Left lung (tissue), 10 donors: ENCODE results near the gene MRTFB. TPM values are rescaled to one million over a fixed set of nuclear protein-coding genes. Genes with fewer than 3 reads are reported as not detected.
A peak's percentile ranks its signal among the peaks of the same experiment; 100 is the strongest.

Experiments
- ATAC-seq: fragments of 200-7000 bp; cut with Tn5 transposase; one replicate; pipeline ENCODE4 v1.9.1; 2020; ENCODE audit warnings: moderate library complexity
- DNase-seq, 4 donors: peaks; one replicate each; pipeline ENCODE4 v3.0.0-alpha.2; 2013 to 2020
- H3K27ac ChIP-seq, 2 donors: fragments of 200-600 bp; sonication (generic) in 1 of 2; one replicate each; pipeline versions ENCODE4 v1.5.0 to v1.8.0; 2020 to 2021
- H3K27me3 ChIP-seq, 2 donors: fragments of 200-600 bp; sonication (generic) in 1 of 2; one replicate each; pipeline versions ENCODE4 v1.5.0 to v1.8.0; 2020 to 2021
- H3K36me3 ChIP-seq, 2 donors: fragments of 200-600 bp; sonication (generic) in 1 of 2; one replicate each; pipeline versions ENCODE4 v1.5.0 to v1.8.0; 2020 to 2021
- H3K4me1 ChIP-seq, 2 donors: fragments of 200-600 bp; one replicate each; pipeline ENCODE4 v1.8.0; 2021
- H3K4me3 ChIP-seq, 2 donors: fragments of 200-600 bp; sonication (generic) in 1 of 2; one replicate each; pipeline versions ENCODE4 v1.5.0 to v1.8.0; 2020 to 2021; ENCODE audit warnings: mild to moderate bottlenecking in 1 of 2
- H3K9me3 ChIP-seq, 2 donors: fragments of 200-600 bp; sonication (generic) in 1 of 2; one replicate each; pipeline versions ENCODE4 v1.5.0 to v1.8.0; 2020 to 2021
- CTCF ChIP-seq, 2 donors: fragments of 200-600 bp; sonication (generic) in 1 of 2; IDR thresholded peaks; one replicate each; pipeline versions ENCODE4 v1.5.0 to v1.8.0; 2021; ENCODE audit warnings: antibody characterized with exemption in 2 of 2
- intact Hi-C, 2 donors: fragments of 100-400 bp; cut with DNase I; formaldehyde crosslinking; loops; one replicate each; pipeline versions ENCODE4 v1.11.2 to v1.14.2; 2022
- polyA plus RNA-seq, 6 donors: library from polyadenylated mRNA; unstranded; fragments of 120-200 nt; gene quantifications; one replicate each; pipeline ENCODE4 v1.2.1, GENCODE V29; 2013; ENCODE audit not compliant: insufficient read length in 6 of 6
- total RNA-seq, 2 donors: library from RNA; stranded (reverse); fragmentation: NEBNext Ultra II Directional; extraction: Animal tissue kit (Norgen Biotek cat#: 25700); gene quantifications; one replicate each; pipeline ENCODE4 v1.2.1, GENCODE V29; 2021
- donor health status: DM: no; HTN: yes; CAD: no.
- donor health status: DM: no; HTN: no; CAD: no.

MRTFB gene
- total and polyA plus RNA-seq, 8 donors, result 34.4 to 48.9 (median 36.7) TPM

- H3K4me1 ChIP-seq, result peaks cover 9 to 27% of the 10 kb centered on the region in 2 donors
- no peaks in the 10 kb centered on the region for H3K9me3 ChIP-seq
- TF ChIP-seq CTCF (IDR thresholded peaks at IDR 0.05), result no peak
- no peak for DNase-seq
- H3K27me3 ChIP-seq, result peaks cover 0 to 62% of the 10 kb centered on the region in 2 donors
- intact Hi-C loops, result loop anchor here in 1 of 2 donors (5.0 kb wide), 1 partner anchor 223 kb away; no protein-coding TSS in a partner anchor
- peak overlapping the region; percentile 61 to 65 for H3K4me3 ChIP-seq
- no peaks in the 10 kb centered on the region for H3K36me3 ChIP-seq
- no peak for ATAC-seq
- no peak overlapping the region for H3K27ac ChIP-seq
Observed at GRCh38 chr16:14303639-14304394, 232.7 kb downstream of the MRTFB start.

GRCh38 chr16:14304891-14305460 lies 233.9 kb downstream of the MRTFB start:
- no peak for TF ChIP-seq CTCF (IDR thresholded peaks at IDR 0.05)
- intact Hi-C loops, result loop anchor here in 1 of 2 donors (5.0 kb wide), 1 partner anchor 222 kb away; no protein-coding TSS in a partner anchor

GRCh38 chr16:14306485-14307058 lies 235.5 kb downstream of the MRTFB start:
- Histone ChIP-seq H3K4me1 (peaks cover 9 to 18% of the 10 kb centered on the region in 2 donors), H3K27ac (no peak overlapping the region), H3K4me3 (no peak overlapping the region), H3K36me3 (no peaks in the 10 kb centered on the region), H3K9me3 (no peaks in the 10 kb centered on the region), H3K27me3 (peaks cover 0 to 54% of the 10 kb centered on the region in 2 donors)
- no peak for DNase-seq
- no peak for ATAC-seq
- intact Hi-C loops, result no loop called here
- TF ChIP-seq CTCF (IDR thresholded peaks at IDR 0.05), result no peak

More at GRCh38 chr16:14304891-14305460, 233.9 kb downstream of the MRTFB start:
- Histone ChIP-seq H3K9me3 (no peaks in the 10 kb centered on the region), H3K4me1 (peaks cover 9 to 27% of the 10 kb centered on the region in 2 donors), H3K27ac (no peak overlapping the region), H3K36me3 (no peaks in the 10 kb centered on the region), H3K4me3 (no peak overlapping the region), H3K27me3 (peaks cover 0 to 63% of the 10 kb centered on the region in 2 donors)
- DNase-seq (no peak), ATAC-seq (no peak)

- ATAC-seq, result no peak
- Histone ChIP-seq H3K27ac (no peak overlapping the region), H3K27me3 (peaks cover 0 to 50% of the 10 kb centered on the region in 2 donors), H3K4me3 (no peak overlapping the region), H3K9me3 (no peaks in the 10 kb centered on the region), H3K36me3 (no peaks in the 10 kb centered on the region), H3K4me1 (peaks cover 9 to 18% of the 10 kb centered on the region in 2 donors)
- intact Hi-C loops, result no loop called here
- no peak for TF ChIP-seq CTCF (IDR thresholded peaks at IDR 0.05)
- no peak for DNase-seq
Observed at GRCh38 chr16:14307059-14307526, 236.0 kb downstream of the MRTFB start.
